ENCODE results near the gene ZNF181.
"Not testable (repeated sequence)": the region's sequence is repeated elsewhere in the genome, so short reads cannot be mapped to it uniquely, and the experiment has no call there.

ZNF181 gene

GRCh38 chr19:34733746-34734536, at the start of gene ZNF181:
ZNF181 (plus strand) TSS chr19:34734243; CDS start chr19:34735038, 795 bp downstream.
- peak; percentile 47 to 65 for DNase-seq (ENCODE audit: low read depth in 1 of 2, low spot score in 1 of 2)

- not testable (repeated sequence) for DNase-seq (ENCODE audit: low read depth in 1 of 2, low spot score in 1 of 2)
These were observed 48.8 kb upstream of the ZNF181 start for GRCh38 chr19:34685266-34685665.

GRCh38 chr19:34686455-34686854, 47.6 kb upstream of the ZNF181 start:
- DNase-seq (ENCODE audit: low read depth in 1 of 2, low spot score in 1 of 2) = no peak

GRCh38 chr19:34687348-34687747, 46.7 kb upstream of the ZNF181 start:
- DNase-seq (ENCODE audit: low read depth in 1 of 2, low spot score in 1 of 2) = no peak

GRCh38 chr19:34688592-34688991, 45.5 kb upstream of the ZNF181 start:
- no peak for DNase-seq (ENCODE audit: low read depth in 1 of 2, low spot score in 1 of 2)

- DNase-seq (ENCODE audit: low read depth in 1 of 2, low spot score in 1 of 2) = no peak
These were observed 43.7 kb upstream of the ZNF181 start for GRCh38 chr19:34690372-34690771.

- no peak for DNase-seq (ENCODE audit: low read depth in 1 of 2, low spot score in 1 of 2)
These were observed 41.5 kb upstream of the ZNF181 start for GRCh38 chr19:34692549-34692948.

GRCh38 chr19:34707661-34708060, 26.4 kb upstream of the ZNF181 start:
- DNase-seq (ENCODE audit: low read depth in 1 of 2, low spot score in 1 of 2) = no peak

GRCh38 chr19:34711890-34712289, 22.2 kb upstream of the ZNF181 start:
- DNase-seq (ENCODE audit: low read depth in 1 of 2, low spot score in 1 of 2) = no peak

- peak in 1 of 2 donors; percentile 18 for DNase-seq (ENCODE audit: low read depth in 1 of 2, low spot score in 1 of 2)
These were observed 21.4 kb upstream of the ZNF181 start for GRCh38 chr19:34712395-34713261.

- no peak for DNase-seq (ENCODE audit: low read depth in 1 of 2, low spot score in 1 of 2)
These were observed 20.8 kb upstream of the ZNF181 start for GRCh38 chr19:34713262-34713637.

- no peak for DNase-seq (ENCODE audit: low read depth in 1 of 2, low spot score in 1 of 2)
These were observed 18.7 kb upstream of the ZNF181 start for GRCh38 chr19:34715357-34715756.

GRCh38 chr19:34722353-34722752, 11.7 kb upstream of the ZNF181 start:
- DNase-seq (ENCODE audit: low read depth in 1 of 2, low spot score in 1 of 2) = no peak

GRCh38 chr19:34725400-34725799, 8.6 kb upstream of the ZNF181 start:
- DNase-seq (ENCODE audit: low read depth in 1 of 2, low spot score in 1 of 2) = no peak

GRCh38 chr19:34731019-34731829, 2.8 kb upstream of the ZNF181 start:
- no peak for DNase-seq (ENCODE audit: low read depth in 1 of 2, low spot score in 1 of 2)

- DNase-seq (ENCODE audit: low read depth in 1 of 2, low spot score in 1 of 2) = no peak
These were observed 2.1 kb upstream of the ZNF181 start for GRCh38 chr19:34731964-34732363.

- no peak for DNase-seq (ENCODE audit: low read depth in 1 of 2, low spot score in 1 of 2)
These were observed 1.3 kb upstream of the ZNF181 start for GRCh38 chr19:34732612-34733211.

- no peak for DNase-seq (ENCODE audit: low read depth in 1 of 2, low spot score in 1 of 2)
These were observed 737 bp upstream of the ZNF181 start for GRCh38 chr19:34733266-34733745.

GRCh38 chr19:34734537-34735103, 577 bp downstream of the ZNF181 start:
- no peak for DNase-seq (ENCODE audit: low read depth in 1 of 2, low spot score in 1 of 2)

GRCh38 chr19:34744896-34745690, 11.1 kb downstream of the ZNF181 start:
- no peak for DNase-seq (ENCODE audit: low read depth in 1 of 2, low spot score in 1 of 2)

All from stimulated activated CD4-positive, alpha-beta T cell treated with anti-CD3 and anti-CD28 coated beads, Interleukin-15, amount 100 ng/mL, for 1 hour (primary cell).